ENCODE measurements around the gene NOP9.

Gene NOP9

GRCh38 chr14:24337144-24337823 lies 37.6 kb downstream of the NOP9 start:
- TF ChIP-seq EZH2phosphoT487 (IDR thresholded peaks at IDR 0.05; ENCODE audit: low read length), result no peak
- TF ChIP-seq EZH2 (optimal IDR thresholded peaks at IDR 0.05; ENCODE audit: low read depth, low read length), result no peak
- TF ChIP-seq CTCF (IDR thresholded peaks at IDR 0.05; ENCODE audit: low read length), result no peak
- H3K27ac ChIP-seq (ENCODE audit: low read length), result no peak overlapping the region
- H3K27me3 ChIP-seq (replicated peaks; ENCODE audit: insufficient read depth, low read length), result no peaks in the 10 kb centered on the region
- H3F3A ChIP-seq (ENCODE audit: insufficient read depth, low read length), result no peaks in the 10 kb centered on the region
- no peak overlapping the region for H3K4me2 ChIP-seq (ENCODE audit: low read depth, low read length)
- no peak for DNase-seq
- no peak overlapping the region for H3K9ac ChIP-seq (ENCODE audit: low read length)
- no peaks in the 10 kb centered on the region for H3K9me2 ChIP-seq (replicated peaks; ENCODE audit: insufficient read depth, low read length)
- H3K36me3 ChIP-seq (replicated peaks; ENCODE audit: insufficient read depth, low read length), result no peaks in the 10 kb centered on the region
- H3K9me3 ChIP-seq (replicated peaks; ENCODE audit: insufficient read depth, low read length), result no peaks in the 10 kb centered on the region
- no peak overlapping the region for H3K4me3 ChIP-seq (ENCODE audit: low read length)
- no peaks in the 10 kb centered on the region for H4K20me1 ChIP-seq (ENCODE audit: insufficient read depth, low read length)
- no peak overlapping the region for H2AFZ ChIP-seq (ENCODE audit: low read length)
- 0 out of 2 replicates have a peak, but pooled peaks cover 3% of the 10 kb centered on the region for H3K4me1 ChIP-seq (ENCODE audit: low read length)
- H3K79me2 ChIP-seq (ENCODE audit: low read length), result no peaks in the 10 kb centered on the region

- Histone ChIP-seq H3K4me2 (ENCODE audit: low read depth, low read length) (no peak overlapping the region), H3K27ac (ENCODE audit: low read length) (no peak overlapping the region)
Observed at GRCh38 chr14:24337824-24338175, 38.1 kb downstream of the NOP9 start.

GRCh38 chr14:24338843-24339242 lies 39.2 kb downstream of the NOP9 start:
- no peak for TF ChIP-seq EZH2 (optimal IDR thresholded peaks at IDR 0.05; ENCODE audit: low read depth, low read length)
- TF ChIP-seq EZH2phosphoT487 (IDR thresholded peaks at IDR 0.05; ENCODE audit: low read length), result no peak
- no peak for TF ChIP-seq CTCF (IDR thresholded peaks at IDR 0.05; ENCODE audit: low read length)
- Histone ChIP-seq H4K20me1 (ENCODE audit: insufficient read depth, low read length) (no peaks in the 10 kb centered on the region), H3K4me2 (ENCODE audit: low read depth, low read length) (peak overlapping the region; percentile 79; the same call in 1 of the 2 replicates), H3K4me1 (ENCODE audit: low read length) (no peaks in the 10 kb centered on the region), H3K79me2 (ENCODE audit: low read length) (no peaks in the 10 kb centered on the region), H3K4me3 (ENCODE audit: low read length) (no peak overlapping the region), H3F3A (ENCODE audit: insufficient read depth, low read length) (no peaks in the 10 kb centered on the region), H3K9me3 (replicated peaks; ENCODE audit: insufficient read depth, low read length) (no peaks in the 10 kb centered on the region), H3K27ac (ENCODE audit: low read length) (no peak overlapping the region), H3K9ac (ENCODE audit: low read length) (no peak overlapping the region), H3K9me2 (replicated peaks; ENCODE audit: insufficient read depth, low read length) (no peaks in the 10 kb centered on the region), H2AFZ (ENCODE audit: low read length) (no peak overlapping the region), H3K36me3 (replicated peaks; ENCODE audit: insufficient read depth, low read length) (no peaks in the 10 kb centered on the region), H3K27me3 (replicated peaks; ENCODE audit: insufficient read depth, low read length) (no peaks in the 10 kb centered on the region)
- no peak for DNase-seq

More at GRCh38 chr14:24337824-24338175, 38.1 kb downstream of the NOP9 start:
- DNase-seq, result no peak
- H3F3A ChIP-seq (ENCODE audit: insufficient read depth, low read length), result no peaks in the 10 kb centered on the region
- no peak overlapping the region for H3K4me3 ChIP-seq (ENCODE audit: low read length)
- H4K20me1 ChIP-seq (ENCODE audit: insufficient read depth, low read length), result no peaks in the 10 kb centered on the region
- no peak overlapping the region for H2AFZ ChIP-seq (ENCODE audit: low read length)
- no peaks in the 10 kb centered on the region for H3K9me2 ChIP-seq (replicated peaks; ENCODE audit: insufficient read depth, low read length)
- H3K36me3 ChIP-seq (replicated peaks; ENCODE audit: insufficient read depth, low read length), result no peaks in the 10 kb centered on the region
- H3K4me1 ChIP-seq (ENCODE audit: low read length), result 0 out of 2 replicates have a peak, but pooled peaks cover under 1% of the 10 kb centered on the region
- no peaks in the 10 kb centered on the region for H3K79me2 ChIP-seq (ENCODE audit: low read length)
- no peak overlapping the region for H3K9ac ChIP-seq (ENCODE audit: low read length)
- H3K27me3 ChIP-seq (replicated peaks; ENCODE audit: insufficient read depth, low read length), result no peaks in the 10 kb centered on the region
- H3K9me3 ChIP-seq (replicated peaks; ENCODE audit: insufficient read depth, low read length), result no peaks in the 10 kb centered on the region
- TF ChIP-seq EZH2 (optimal IDR thresholded peaks at IDR 0.05; ENCODE audit: low read depth, low read length) (no peak), CTCF (IDR thresholded peaks at IDR 0.05; ENCODE audit: low read length) (no peak), EZH2phosphoT487 (IDR thresholded peaks at IDR 0.05; ENCODE audit: low read length) (no peak)
